Activated CD8-positive, alpha-beta memory T cell treated with anti-CD3 and anti-CD28 coated beads for 48 hours (primary cell): ENCODE measurements around the gene ACAT2.
"Not testable (repeated sequence)": the region's sequence is repeated elsewhere in the genome, so short reads cannot be mapped to it uniquely, and the experiment has no call there.

ENCODE experiments used
- DNase-seq, 3 experiments: peaks; one replicate each; pipeline ENCODE4 v3.0.0-alpha.2; 2020; ENCODE audit warnings: low read depth in 2 of 3, low spot score in 2 of 3

The ACAT2 gene

DNA sequence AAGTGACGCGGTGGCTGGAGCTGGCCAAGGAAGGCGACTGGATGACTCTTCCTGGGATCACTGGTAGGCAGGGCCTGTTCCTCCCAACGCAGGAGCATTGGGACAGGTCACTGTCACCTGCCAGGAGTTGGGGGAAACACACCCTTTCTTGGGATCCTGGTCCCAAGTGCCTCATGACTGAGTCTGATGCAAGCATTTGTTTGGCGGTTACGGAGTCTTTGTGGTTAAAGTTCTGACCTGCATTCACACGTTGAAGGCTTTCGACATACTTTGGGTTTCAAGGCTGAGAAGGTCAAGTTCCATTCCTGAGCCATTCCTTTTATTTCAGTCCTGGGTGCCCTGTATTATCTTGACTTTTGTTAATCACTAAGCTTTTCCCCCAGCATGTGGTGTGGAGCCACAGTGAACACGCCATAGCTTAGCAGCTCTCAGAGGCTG lies 44.2 kb downstream of the ACAT2 start:
- DNase-seq = no peak

DNA sequence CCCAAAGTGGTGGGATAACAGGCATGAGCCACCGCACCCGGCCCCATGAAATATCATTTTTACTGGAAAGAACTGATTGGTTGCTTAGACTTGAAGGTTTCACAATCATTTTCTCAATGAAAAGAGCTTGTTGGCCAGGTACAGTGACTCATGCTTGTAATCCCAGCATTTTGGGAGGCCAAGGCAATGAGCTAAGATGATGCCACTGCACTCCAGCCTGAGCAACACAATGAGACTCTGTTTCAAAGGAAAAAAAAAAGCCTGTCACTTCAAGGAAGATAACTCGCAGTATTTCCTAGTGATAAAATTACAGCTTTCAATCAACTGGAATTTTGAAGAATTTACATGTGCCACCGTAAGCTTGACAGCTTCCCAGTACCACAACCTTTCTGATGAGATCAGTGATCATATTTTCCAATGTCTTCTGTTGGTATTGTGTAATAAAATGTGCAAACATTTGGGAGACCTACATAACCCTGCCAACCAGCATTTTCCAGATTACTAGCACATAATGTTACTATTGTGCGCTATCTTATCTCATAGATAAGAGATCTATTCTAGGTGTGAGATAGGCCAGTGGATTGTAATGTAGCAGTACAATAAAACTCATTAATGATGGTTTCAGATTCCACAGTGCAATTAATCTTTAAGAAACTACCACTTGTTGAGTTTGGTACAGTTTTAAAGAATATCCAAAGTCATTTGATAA lies 45.5 kb downstream of the ACAT2 start:
- no peak for DNase-seq

DNA sequence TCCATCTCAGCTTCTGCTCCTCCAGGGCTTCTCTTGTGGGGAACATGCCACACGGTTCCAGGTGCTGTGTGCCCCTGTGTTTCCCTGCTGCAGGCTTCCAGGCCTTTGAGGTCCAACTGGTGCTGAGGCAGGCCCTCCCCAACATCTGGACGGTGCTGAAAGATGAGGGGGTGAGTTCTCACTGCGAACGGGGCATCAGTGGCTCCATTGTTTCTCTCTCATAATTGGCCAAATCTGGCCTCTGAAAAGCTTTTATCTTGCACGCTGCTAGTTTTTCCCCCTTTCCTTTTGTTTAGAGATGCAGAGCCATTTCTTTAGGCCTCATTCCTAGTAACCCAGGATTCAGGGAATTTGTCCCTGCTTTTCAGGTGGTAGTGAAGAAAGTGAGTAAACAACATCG lies 46.8 kb downstream of the ACAT2 start:
- DNase-seq = no peak

DNA sequence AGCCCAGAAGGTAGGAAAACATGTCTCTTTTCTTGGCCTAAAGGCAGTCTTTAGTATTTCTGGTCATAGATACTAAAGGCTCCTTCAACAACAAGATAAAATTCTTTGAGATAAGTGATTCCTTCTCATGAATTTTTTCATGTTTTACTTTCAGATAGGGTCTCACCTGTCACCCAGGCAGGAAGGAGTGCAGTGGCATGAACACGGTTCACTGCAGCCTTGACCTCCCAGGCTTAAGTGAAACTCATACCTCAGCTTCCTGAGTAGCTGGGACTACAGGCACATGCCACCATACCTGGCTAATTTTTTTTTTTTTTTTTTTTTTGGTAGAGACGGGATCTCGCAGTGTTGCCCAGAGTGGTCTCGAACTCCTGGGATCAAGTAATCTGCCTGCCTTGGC lies 47.3 kb downstream of the ACAT2 start:
- DNase-seq = no peak

DNA sequence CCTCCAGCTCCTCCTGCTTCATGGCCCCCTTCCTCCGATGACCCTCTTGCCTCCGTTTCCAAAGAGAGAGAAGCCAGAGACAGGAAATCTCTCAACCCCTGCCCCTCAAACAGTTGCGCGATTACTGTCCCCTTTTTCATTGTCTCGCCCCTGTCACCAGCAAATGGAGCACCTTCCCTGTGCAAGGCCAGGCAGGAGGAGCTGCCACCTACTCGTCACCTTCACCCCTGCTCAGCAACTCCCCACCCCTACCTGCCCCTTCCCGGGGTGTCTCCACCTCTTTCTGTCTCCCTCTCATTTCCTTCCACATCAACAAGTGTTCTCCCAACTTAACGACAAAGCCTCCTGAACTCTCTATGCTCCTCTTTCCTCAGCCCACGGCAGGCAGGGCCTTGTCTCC lies 51.9 kb downstream of the ACAT2 start:
- no peak for DNase-seq

DNA sequence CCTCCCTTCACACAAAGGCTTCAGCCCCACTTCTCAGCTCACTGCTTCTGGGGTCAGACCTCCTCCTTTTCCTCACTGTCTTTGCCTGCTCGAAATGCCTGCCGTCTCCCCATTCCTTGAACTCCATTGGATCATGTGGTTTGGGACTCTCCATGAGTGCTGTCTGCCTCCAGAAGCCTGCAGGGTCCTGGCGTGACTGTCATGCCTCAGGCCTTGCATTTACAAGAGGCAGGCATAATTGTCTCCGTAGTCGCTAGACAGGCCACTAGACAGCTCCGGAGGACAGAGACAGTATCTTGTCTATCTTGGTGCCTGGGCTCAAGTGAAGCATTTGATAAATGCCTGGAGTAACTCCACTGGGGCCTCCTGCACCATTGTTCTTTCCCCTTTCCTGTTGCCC lies 53.6 kb downstream of the ACAT2 start:
- no peak for DNase-seq

DNA sequence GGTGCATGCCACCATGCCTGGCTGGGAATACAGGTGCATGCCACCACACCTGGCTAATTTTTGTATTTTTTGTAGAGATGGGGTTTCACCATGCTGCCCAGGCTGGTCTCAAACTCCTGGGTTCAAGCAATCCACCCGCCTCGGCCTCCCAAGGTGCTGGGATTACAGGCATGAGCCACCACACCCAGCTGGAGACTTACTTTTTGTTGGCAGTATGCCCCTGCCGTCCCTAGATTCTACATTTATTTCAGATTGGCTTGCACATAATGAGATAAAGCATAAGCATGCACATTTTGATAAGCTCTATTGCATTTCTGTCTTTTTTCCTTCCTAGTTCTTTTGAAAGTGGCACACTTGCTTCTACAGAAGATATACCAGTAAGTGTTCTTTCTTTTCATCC lies 54.9 kb downstream of the ACAT2 start:
- not testable (repeated sequence) for DNase-seq

DNA sequence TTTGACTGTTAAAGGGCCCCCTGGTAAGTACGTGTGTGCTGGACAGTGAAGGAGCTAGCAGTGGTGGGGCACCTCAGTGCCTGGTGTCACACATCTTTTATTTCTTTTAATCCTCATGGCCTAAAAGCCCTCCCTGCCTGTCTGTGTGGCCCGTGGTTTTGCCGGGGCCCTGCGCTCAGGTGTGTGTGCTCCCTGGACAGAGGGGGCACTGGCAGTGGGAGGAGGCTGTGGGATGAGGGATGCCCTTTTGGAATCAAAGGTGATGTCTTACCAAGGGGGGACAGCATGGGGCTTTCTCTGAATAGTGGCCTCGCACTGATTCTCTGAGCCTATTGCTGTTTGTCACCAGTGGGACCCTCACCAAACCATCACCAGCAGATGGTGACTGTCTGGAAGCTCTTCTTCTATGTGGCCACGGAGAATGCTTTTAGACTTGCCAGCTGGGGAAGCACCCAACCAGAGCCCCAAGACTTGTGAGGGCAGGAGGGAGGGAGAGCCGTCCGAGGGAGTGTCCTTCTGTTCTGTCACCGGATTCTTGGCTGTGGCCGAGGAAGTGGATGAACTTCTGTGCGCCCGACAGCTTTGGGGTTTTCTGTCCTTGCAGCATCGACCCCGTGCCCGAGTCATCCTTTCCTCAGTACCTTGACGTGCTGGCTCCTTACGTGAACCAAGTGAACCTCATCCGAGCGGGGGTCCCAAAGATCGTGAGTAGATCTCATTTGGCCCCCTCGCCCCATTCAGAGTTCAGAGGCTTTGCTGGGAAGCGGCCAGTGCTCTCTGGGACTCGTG lies 56.3 kb downstream of the ACAT2 start:
- no peak for DNase-seq

DNA sequence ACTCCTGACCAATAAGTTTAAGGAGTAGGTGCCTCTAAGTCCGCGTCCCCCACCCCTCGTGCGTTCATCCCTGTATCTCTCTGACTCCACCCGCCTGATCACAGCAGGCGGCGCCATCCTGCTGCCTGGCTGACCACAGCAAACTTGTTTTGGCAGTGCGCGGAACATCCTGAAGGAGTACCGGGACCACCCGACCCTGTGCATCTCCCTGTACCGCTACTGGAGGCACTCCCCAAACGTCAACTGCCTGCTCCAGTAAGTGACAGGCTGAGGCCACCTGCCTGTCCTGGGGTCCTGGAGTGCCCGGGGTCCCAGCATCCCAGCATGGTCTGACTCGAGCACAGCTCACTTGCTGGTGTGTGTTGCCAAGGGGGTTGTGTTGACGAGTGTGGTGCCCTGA lies 57.3 kb downstream of the ACAT2 start:
- no peak for DNase-seq

DNA sequence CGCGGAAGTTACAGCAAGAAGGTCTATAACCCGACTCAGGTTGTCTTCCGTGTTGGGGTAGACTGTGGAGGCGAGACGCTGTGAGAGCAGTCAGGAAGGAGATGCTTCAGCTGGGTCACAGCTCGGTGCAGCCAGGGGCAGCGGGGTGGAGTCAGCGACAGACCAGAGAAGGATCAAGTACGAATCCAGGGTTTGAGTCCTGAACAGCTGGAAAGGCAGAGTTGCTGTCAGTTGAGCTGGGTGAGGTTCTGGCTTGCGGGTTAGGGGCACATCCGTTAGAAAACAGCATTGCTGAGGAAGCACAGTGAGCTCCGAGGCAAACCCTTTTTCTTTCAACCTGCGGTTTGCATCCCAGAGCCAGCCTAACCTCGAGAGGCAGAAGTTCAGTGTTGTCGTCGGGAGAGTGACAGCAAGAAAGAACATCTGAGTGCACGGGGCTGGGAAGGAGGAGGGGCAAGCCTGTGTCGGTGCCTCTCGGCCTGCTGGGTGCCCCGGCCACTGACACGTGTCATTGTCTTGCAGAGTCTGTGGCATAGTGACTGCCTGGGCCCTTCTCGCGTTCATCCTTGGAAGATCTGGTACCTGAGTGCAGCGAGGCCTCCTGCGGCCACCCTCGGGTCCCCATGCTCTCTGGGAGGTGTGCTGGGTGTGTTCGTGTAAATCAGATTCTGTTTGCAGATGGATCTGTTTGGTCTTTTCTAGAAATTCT lies 58.2 kb downstream of the ACAT2 start:
- peak in 1 of 3 experiments; percentile 5 for DNase-seq

DNA sequence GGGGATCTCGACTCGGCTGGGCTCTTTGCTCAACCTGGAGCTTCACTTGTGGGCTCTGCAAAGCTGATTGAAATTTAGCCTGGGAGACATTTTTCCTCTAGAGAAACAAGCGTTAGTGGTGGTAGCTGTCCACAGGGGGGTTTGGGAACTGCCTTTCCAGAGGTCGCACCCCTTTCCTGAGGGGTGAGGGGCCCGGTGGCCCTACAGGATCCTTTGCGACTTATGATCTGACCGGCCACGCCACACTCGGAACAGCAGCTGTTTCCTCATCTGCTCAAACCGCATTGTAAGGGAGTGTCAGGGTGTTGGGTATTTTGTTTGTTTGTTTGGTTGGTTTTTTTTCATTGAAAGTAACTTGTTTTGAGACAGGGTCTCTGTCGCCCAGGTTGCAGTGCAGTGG lies 59.3 kb downstream of the ACAT2 start:
- no peak for DNase-seq

DNA sequence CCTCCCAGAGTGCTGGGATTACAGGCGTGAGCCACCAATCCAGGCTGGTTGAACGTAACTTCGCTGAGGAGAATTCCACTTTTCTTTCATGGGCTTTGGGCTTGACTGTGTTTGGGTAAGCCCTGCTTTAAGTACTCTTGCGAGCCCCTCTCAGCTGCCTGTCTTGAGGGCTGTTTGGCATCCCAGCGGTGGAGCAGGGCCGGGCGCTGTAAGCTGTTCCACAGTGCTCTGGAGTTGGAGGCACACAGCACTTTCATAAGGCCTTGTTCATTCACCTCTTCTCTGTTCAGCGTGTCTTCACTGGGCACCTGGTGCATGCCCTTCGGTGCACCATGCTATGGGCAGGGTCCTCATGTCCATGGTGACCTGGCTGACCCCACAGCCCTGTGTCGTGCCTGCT lies 59.9 kb downstream of the ACAT2 start:
- no peak for DNase-seq

DNA sequence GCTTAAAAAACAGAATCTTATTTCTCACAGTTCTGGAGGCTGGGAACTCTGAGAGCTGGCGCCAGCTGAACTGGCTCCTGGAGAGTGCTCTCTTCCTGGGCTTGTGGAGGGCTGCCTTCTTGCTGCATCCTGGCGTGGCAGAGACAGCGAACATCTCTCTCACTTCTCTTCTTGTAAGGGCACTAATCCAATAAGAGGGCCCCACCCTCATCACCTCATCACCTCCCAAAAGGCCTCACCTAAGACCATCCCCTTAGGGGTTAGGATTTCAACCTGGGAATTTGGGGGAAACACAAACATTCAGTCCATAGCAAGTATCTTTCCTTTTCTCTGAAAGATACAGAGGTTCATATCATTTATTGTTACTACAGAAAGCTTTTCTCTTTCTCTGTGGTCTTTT lies 62.1 kb downstream of the ACAT2 start:
- DNase-seq = no peak

DNA sequence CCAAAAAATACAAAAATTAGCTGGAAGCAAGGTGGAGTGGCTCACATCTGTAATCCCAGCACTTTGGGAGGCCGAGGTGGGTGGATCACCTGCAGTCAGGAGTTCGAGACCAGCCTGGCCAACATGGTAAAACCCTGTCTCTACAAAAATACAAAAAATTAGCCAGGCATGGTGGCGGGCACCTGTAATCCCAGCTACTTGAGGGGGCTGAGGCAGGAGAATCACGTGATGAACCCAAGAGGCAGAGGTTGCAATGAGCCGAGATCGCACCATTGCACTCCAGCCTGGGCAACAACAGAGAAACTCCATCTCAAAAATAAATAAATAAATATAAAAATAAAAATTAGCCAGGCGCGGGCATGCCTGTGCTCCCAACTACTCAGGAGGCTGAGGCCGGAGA lies 62.8 kb downstream of the ACAT2 start:
- DNase-seq = not testable (repeated sequence)

DNA sequence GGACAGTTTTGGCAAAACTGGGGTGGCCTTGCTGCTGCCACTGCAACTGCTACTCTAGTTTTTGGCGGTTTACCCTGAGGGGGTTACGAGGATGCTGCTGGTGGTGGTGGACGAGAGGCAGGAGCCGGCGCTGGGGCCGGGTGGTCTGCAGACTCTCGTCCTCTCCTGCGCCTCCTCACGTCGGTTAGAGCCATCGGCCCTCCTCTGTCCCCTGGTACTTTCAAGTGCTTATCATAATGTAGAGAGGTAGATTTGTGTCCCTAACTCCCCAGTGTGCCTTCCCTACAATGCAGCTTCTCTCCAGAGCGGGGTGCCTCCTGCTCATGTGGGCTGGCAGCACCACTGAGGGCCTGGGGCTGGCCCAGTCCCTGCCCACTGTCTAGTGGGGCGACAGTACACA lies 64.2 kb downstream of the ACAT2 start:
- DNase-seq = no peak

DNA sequence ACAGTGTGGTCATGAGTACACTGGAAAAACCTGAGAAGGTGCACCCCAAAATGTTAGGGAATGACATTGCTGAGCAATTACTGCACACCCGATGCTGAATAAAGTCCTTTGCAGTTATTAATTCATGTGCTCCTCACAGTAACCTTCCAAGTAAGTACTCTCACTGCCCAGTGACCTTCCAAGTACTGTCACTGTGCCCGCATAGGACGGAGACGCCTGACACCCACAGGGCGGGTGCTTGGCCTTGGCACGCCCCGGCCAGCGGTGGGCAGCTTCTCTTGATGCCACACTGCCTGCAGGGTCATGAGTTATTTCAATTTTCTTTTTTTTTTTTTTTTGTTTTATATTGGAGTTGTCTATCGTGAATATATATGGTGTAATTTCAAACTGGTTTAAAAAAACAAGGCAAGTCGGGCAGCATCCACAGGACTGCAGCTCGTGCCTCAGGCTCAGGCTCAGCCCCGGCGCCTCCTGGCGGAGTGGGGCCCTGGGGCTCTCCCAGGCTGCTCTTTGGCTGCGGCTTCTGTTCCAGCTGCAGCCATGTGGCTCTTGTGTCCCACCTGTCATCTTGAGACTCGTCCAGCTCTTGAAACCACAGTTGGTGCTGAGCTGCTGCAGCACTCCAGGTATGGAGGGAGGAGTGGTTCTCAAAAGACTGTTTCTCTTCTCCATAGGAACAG lies 65.3 kb downstream of the ACAT2 start:
- no peak for DNase-seq

DNA sequence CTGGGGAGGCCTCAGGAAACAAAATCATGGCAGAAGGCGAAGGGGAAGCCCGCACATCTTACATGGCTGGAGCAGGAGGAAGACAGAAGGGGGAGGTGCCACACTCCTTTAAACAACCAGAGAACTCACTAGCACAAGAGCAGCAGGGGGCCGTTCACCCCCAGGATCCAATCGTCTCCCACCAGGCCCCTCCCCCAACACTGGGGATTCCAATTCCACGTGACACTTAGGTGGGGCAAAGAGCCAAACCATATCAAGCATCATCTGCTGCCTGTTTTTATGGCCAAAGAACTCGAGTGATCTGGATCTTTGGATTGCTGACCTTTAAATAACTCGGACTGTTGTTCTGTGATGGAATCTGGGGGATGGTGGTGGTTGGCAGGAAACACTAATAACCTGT lies 66.2 kb downstream of the ACAT2 start:
- DNase-seq = no peak
